ENCODE data around the gene CDH15. TPM values are rescaled to one million over a fixed set of nuclear protein-coding genes. Genes with fewer than 3 reads are reported as not detected.

Gene CDH15
- total RNA-seq, 1 experiment from 2014 or later = 1.5 TPM

DNA sequence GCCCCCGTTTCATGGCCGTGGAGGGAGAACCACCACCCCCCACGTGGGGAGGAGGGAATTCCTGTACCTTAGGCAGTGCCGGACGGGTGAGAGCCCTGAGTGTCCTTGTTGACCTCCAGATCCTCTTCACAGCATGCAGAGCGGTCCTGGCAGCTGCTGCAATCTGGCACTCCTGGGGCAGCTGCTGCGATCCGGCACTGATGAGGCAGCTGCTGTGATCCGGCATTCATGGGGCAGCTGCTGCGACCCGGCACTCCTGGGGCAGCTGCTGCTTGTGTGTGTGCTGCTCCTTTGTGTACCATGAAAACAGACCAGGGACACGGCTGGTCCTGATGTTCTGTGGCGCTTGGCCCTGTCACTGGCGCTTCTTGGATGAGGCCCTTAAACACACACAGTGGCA is 58.7 kb downstream of the CDH15 start:
- ChIA-PET POLR2A (ENCODE audit: unreplicated experiment) (no interaction called here), CTCF (no interaction called here)
- no peak overlapping the region for H2AFZ ChIP-seq (ENCODE audit: low read length)
- H3F3A ChIP-seq (ENCODE audit: low read length, unreplicated experiment) = no peaks in the 10 kb centered on the region
- H3K36me3 ChIP-seq (ENCODE audit: low read depth, low read length) = peaks cover 40% of the 10 kb centered on the region
- TF ChIP-seq EZH2 (IDR thresholded peaks at IDR 0.05; ENCODE audit: low read length, unreplicated experiment) (no peak), EZH2phosphoT487 (IDR thresholded peaks at IDR 0.05; ENCODE audit: borderline replicate concordance, low read length) (no peak)
- TF ChIP-seq, protein P1, sequence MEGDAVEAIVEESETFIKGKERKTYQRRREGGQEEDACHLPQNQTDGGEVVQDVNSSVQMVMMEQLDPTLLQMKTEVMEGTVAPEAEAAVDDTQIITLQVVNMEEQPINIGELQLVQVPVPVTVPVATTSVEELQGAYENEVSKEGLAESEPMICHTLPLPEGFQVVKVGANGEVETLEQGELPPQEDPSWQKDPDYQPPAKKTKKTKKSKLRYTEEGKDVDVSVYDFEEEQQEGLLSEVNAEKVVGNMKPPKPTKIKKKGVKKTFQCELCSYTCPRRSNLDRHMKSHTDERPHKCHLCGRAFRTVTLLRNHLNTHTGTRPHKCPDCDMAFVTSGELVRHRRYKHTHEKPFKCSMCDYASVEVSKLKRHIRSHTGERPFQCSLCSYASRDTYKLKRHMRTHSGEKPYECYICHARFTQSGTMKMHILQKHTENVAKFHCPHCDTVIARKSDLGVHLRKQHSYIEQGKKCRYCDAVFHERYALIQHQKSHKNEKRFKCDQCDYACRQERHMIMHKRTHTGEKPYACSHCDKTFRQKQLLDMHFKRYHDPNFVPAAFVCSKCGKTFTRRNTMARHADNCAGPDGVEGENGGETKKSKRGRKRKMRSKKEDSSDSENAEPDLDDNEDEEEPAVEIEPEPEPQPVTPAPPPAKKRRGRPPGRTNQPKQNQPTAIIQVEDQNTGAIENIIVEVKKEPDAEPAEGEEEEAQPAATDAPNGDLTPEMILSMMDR (conservative IDR thresholded peaks at IDR 0.05; ENCODE audit: low read depth, low read length) = no peak
- H3K9me3 ChIP-seq (ENCODE audit: low read length) = peaks cover 4% of the 10 kb centered on the region; the same call in 1 of the 2 replicates
- no peak for ATAC-seq
- BruUV-seq (replicated peaks) = no TSS peak
- intact Hi-C loops (cut with micrococcal nuclease) = no loop called here
- no peaks in the 10 kb centered on the region for H3K4me1 ChIP-seq (ENCODE audit: insufficient read depth, low read length)
- no peaks in the 10 kb centered on the region for H3K79me2 ChIP-seq (ENCODE audit: low read length)
- H3K9ac ChIP-seq (ENCODE audit: low read length) = no peak overlapping the region
- no peak overlapping the region for H3K4me3 ChIP-seq (ENCODE audit: low read length)
- no peaks in the 10 kb centered on the region for H3K9me2 ChIP-seq (replicated peaks; ENCODE audit: low read length)
- DNase-seq = no peak
- no peak overlapping the region for H3K4me2 ChIP-seq (ENCODE audit: low read length)
- H4K20me1 ChIP-seq (ENCODE audit: low read length) = no peaks in the 10 kb centered on the region
- H3K27ac ChIP-seq (ENCODE audit: low read length) = no peak overlapping the region
- no peaks in the 10 kb centered on the region for H3K27me3 ChIP-seq (ENCODE audit: low read length)

DNA sequence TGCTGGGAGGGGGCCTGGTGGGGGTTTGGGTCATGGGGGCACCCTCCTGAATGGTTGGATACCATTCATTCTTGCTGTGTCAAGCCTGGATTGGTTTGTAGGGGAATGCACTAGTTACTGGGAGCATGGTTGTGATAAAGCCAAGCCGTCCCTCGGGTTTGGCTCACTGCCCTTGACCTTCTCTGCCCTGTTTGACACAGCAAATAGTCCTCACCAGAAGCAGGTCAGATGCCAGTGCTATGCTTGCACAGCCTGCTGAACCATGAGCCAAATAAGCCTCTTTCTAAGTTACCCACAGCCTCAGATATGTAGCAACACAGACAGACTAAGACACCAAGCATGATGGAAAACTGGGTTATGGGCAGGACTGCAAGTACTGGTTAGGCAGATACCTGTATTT is 60.6 kb downstream of the CDH15 start:
- CTCF ChIA-PET = no interaction called here
- ATAC-seq (no peak), DNase-seq (no peak)
- Histone ChIP-seq H3K27ac (ENCODE audit: low read length) (no peak overlapping the region), H3F3A (ENCODE audit: low read length, unreplicated experiment) (no peaks in the 10 kb centered on the region), H3K79me2 (ENCODE audit: low read length) (no peaks in the 10 kb centered on the region), H3K9ac (ENCODE audit: low read length) (no peak overlapping the region), H3K27me3 (ENCODE audit: low read length) (no peaks in the 10 kb centered on the region), H2AFZ (ENCODE audit: low read length) (no peak overlapping the region), H3K4me3 (ENCODE audit: low read length) (no peak overlapping the region), H3K4me2 (ENCODE audit: low read length) (no peak overlapping the region), H4K20me1 (ENCODE audit: low read length) (no peaks in the 10 kb centered on the region), H3K9me3 (ENCODE audit: low read length) (peaks cover 4% of the 10 kb centered on the region; the same call in 1 of the 2 replicates), H3K36me3 (ENCODE audit: low read depth, low read length) (peaks cover 25% of the 10 kb centered on the region), H3K4me1 (ENCODE audit: insufficient read depth, low read length) (no peaks in the 10 kb centered on the region), H3K9me2 (replicated peaks; ENCODE audit: low read length) (no peaks in the 10 kb centered on the region)
- intact Hi-C loops (cut with micrococcal nuclease) = no loop called here
- no TSS peak for BruUV-seq (replicated peaks)
- POLR2A ChIA-PET (ENCODE audit: unreplicated experiment) = no interaction called here
- TF ChIP-seq EZH2 (IDR thresholded peaks at IDR 0.05; ENCODE audit: low read length, unreplicated experiment) = no peak
- TF ChIP-seq EZH2phosphoT487 (IDR thresholded peaks at IDR 0.05; ENCODE audit: borderline replicate concordance, low read length) = no peak
- TF ChIP-seq, protein P1 (conservative IDR thresholded peaks at IDR 0.05; ENCODE audit: low read depth, low read length) = no peak

DNA sequence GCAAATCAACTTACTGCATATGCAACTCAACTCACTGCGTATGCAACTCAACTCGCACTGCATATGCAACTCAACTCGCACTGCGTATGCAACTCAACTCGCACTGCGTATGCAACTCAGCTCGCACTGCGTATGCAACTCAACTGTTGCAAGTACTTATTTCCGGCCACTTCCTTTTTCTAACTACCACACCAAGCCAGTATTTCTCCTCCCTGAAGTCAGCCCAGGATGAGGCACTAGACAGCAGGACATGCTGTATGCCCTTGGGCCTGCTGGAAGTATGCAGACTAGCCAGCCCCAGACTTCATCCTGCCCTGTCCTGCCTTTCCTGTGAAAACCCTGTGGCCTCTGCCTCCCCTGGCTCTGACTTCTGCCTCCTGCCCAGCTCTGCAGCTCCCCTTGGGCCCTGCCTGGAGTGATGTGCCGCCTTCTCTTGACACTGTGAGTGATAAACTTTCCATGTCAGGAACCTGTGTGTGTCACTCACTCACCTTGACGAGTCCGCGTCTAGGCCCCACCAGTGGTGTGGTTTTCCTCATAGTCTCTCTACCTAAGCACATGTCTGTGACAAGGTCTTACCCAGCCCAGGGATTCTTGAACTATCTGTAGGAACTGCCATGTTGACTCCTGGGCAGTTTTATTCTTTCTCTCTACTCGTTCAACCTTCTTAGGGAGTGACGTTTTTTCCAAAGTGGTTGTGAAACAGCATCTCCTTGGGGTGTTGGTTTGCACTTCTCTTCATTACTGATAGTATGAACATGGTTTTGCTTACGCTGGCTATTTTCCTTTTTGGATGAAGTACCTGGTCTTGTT is 62.3 kb downstream of the CDH15 start:
- no TSS peak for BruUV-seq (replicated peaks)
- Histone ChIP-seq H4K20me1 (ENCODE audit: low read length) (no peaks in the 10 kb centered on the region), H3K27me3 (ENCODE audit: low read length) (no peaks in the 10 kb centered on the region), H3F3A (ENCODE audit: low read length, unreplicated experiment) (no peaks in the 10 kb centered on the region), H2AFZ (ENCODE audit: low read length) (no peak overlapping the region), H3K9me3 (ENCODE audit: low read length) (no peaks in the 10 kb centered on the region), H3K79me2 (ENCODE audit: low read length) (no peaks in the 10 kb centered on the region), H3K4me1 (ENCODE audit: insufficient read depth, low read length) (no peaks in the 10 kb centered on the region), H3K9ac (ENCODE audit: low read length) (no peak overlapping the region), H3K4me3 (ENCODE audit: low read length) (no peak overlapping the region), H3K4me2 (ENCODE audit: low read length) (no peak overlapping the region), H3K36me3 (ENCODE audit: low read depth, low read length) (peaks cover 8% of the 10 kb centered on the region), H3K9me2 (replicated peaks; ENCODE audit: low read length) (no peaks in the 10 kb centered on the region), H3K27ac (ENCODE audit: low read length) (no peak overlapping the region)
- ChIA-PET CTCF (no interaction called here), POLR2A (ENCODE audit: unreplicated experiment) (no interaction called here)
- DNase-seq (no peak), ATAC-seq (no peak)
- intact Hi-C loops (cut with micrococcal nuclease) = no loop called here
- TF ChIP-seq, protein P1 (conservative IDR thresholded peaks at IDR 0.05; ENCODE audit: low read depth, low read length) = no peak
- TF ChIP-seq EZH2phosphoT487 (IDR thresholded peaks at IDR 0.05; ENCODE audit: borderline replicate concordance, low read length) = no peak
- no peak for TF ChIP-seq EZH2 (IDR thresholded peaks at IDR 0.05; ENCODE audit: low read length, unreplicated experiment)
